ENCODE data around the gene EIF3D.

Gene EIF3D

GRCh38 chr22:36565686-36566085, 36.7 kb upstream of the EIF3D start:
- H3K4me1 ChIP-seq (ENCODE audit: control insufficient read depth in 5 of 5, insufficient read depth in 5 of 5, low read length in 5 of 5) = peaks cover 0 to 14% (median 0%) of the 10 kb centered on the region in 5 donors
- no peak overlapping the region for H3K27ac ChIP-seq (ENCODE audit: low read depth, low read length)
- H3K36me3 ChIP-seq (ENCODE audit: control insufficient read depth in 5 of 5, insufficient read depth in 5 of 5, low read length in 5 of 5) = no peaks in the 10 kb centered on the region
- H3K27me3 ChIP-seq (ENCODE audit: control insufficient read depth in 5 of 5, insufficient read depth in 4 of 5, low read length in 5 of 5) = peaks cover 14 to 30% (median 21%) of the 10 kb centered on the region in 5 donors
- H3K9me3 ChIP-seq (ENCODE audit: control insufficient read depth in 5 of 5, low read length in 5 of 5) = no peaks in the 10 kb centered on the region
- H3K4me3 ChIP-seq (ENCODE audit: low read depth in 1 of 5, low read length in 5 of 5) = no peak overlapping the region
- no peak overlapping the region for H3K9ac ChIP-seq (ENCODE audit: low read length in 5 of 5)

DNA sequence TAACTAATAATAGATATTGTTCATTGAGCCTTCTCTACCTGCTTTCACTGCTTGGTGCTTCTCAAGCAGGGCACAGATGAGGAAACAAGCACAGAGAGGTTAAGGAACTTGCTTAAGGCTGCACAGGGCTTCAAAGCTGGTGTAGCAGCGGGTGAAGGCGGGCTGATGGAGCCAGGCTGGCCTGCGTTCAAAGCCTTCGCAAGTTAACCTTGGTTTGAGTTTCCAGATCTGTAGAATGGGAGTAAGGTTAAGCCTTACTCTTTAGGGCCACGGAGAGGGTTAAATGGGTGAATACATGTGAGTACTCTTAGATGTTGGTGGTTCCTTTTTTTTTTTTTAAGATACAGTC, 36.2 kb upstream of the EIF3D start:
- H3K27me3 ChIP-seq (ENCODE audit: control insufficient read depth in 5 of 5, insufficient read depth in 4 of 5, low read length in 5 of 5) = peaks cover 14 to 30% (median 21%) of the 10 kb centered on the region in 5 donors
- no peak overlapping the region for H3K9ac ChIP-seq (ENCODE audit: low read length in 5 of 5)
- H3K36me3 ChIP-seq (ENCODE audit: control insufficient read depth in 5 of 5, insufficient read depth in 5 of 5, low read length in 5 of 5) = no peaks in the 10 kb centered on the region
- H3K27ac ChIP-seq (ENCODE audit: low read depth, low read length) = no peak overlapping the region
- peaks cover 0 to 13% (median 0%) of the 10 kb centered on the region in 5 donors for H3K4me1 ChIP-seq (ENCODE audit: control insufficient read depth in 5 of 5, insufficient read depth in 5 of 5, low read length in 5 of 5)
- H3K4me3 ChIP-seq (ENCODE audit: low read depth in 1 of 5, low read length in 5 of 5) = no peak overlapping the region
- no peaks in the 10 kb centered on the region for H3K9me3 ChIP-seq (ENCODE audit: control insufficient read depth in 5 of 5, low read length in 5 of 5)

GRCh38 chr22:36564422-36565158, 35.6 kb upstream of the EIF3D start:
- no peak overlapping the region for H3K4me3 ChIP-seq (ENCODE audit: low read depth in 1 of 5, low read length in 5 of 5)

GRCh38 chr22:36563898-36564297, 34.9 kb upstream of the EIF3D start:
- H3K27me3 ChIP-seq (ENCODE audit: control insufficient read depth in 5 of 5, insufficient read depth in 4 of 5, low read length in 5 of 5) = peaks cover 14 to 30% (median 21%) of the 10 kb centered on the region in 5 donors
- H3K9me3 ChIP-seq (ENCODE audit: control insufficient read depth in 5 of 5, low read length in 5 of 5) = no peaks in the 10 kb centered on the region

More at GRCh38 chr22:36564422-36565158, 35.6 kb upstream of the EIF3D start:
- no peaks in the 10 kb centered on the region for H3K36me3 ChIP-seq (ENCODE audit: control insufficient read depth in 5 of 5, insufficient read depth in 5 of 5, low read length in 5 of 5)
- no peak overlapping the region for H3K9ac ChIP-seq (ENCODE audit: low read length in 5 of 5)
- H3K27me3 ChIP-seq (ENCODE audit: control insufficient read depth in 5 of 5, insufficient read depth in 4 of 5, low read length in 5 of 5) = peaks cover 14 to 30% (median 21%) of the 10 kb centered on the region in 5 donors
- peaks cover 0 to 10% (median 0%) of the 10 kb centered on the region in 5 donors for H3K4me1 ChIP-seq (ENCODE audit: control insufficient read depth in 5 of 5, insufficient read depth in 5 of 5, low read length in 5 of 5)
- no peaks in the 10 kb centered on the region for H3K9me3 ChIP-seq (ENCODE audit: control insufficient read depth in 5 of 5, low read length in 5 of 5)
- no peak overlapping the region for H3K27ac ChIP-seq (ENCODE audit: low read depth, low read length)

DNA sequence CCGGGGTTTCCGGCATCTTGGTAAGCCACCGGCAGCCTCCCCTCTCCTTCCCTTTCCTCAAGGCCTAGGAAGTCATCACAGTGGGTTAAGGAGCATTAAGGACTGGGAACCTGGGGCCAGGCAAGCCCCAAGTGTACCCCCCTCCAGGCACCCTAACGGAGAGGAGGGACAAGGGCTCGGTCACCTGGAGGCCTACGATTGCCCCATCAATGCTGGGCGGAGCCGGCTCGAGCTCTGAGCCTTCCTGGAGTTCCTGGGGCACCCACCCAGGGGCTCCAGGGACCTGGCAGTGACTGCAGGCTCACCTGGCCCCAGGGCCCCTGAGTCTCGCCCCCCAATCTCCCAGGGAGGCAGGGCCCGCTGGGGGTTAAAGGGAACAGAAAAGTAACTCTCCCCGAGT, 34.5 kb upstream of the EIF3D start:
- Histone ChIP-seq H3K36me3 (ENCODE audit: control insufficient read depth in 5 of 5, insufficient read depth in 5 of 5, low read length in 5 of 5) (no peaks in the 10 kb centered on the region), H3K27ac (ENCODE audit: low read depth, low read length) (no peak overlapping the region), H3K27me3 (ENCODE audit: control insufficient read depth in 5 of 5, insufficient read depth in 4 of 5, low read length in 5 of 5) (peaks cover 14 to 30% (median 21%) of the 10 kb centered on the region in 5 donors), H3K9me3 (ENCODE audit: control insufficient read depth in 5 of 5, low read length in 5 of 5) (no peaks in the 10 kb centered on the region), H3K4me1 (ENCODE audit: control insufficient read depth in 5 of 5, insufficient read depth in 5 of 5, low read length in 5 of 5) (peaks cover 0 to 10% (median 0%) of the 10 kb centered on the region in 5 donors), H3K4me3 (ENCODE audit: low read depth in 1 of 5, low read length in 5 of 5) (no peak overlapping the region), H3K9ac (ENCODE audit: low read length in 5 of 5) (no peak overlapping the region)

More at GRCh38 chr22:36563898-36564297, 34.9 kb upstream of the EIF3D start:
- no peak overlapping the region for H3K9ac ChIP-seq (ENCODE audit: low read length in 5 of 5)
- H3K4me3 ChIP-seq (ENCODE audit: low read depth in 1 of 5, low read length in 5 of 5) = no peak overlapping the region
- peaks cover 0 to 10% (median 0%) of the 10 kb centered on the region in 5 donors for H3K4me1 ChIP-seq (ENCODE audit: control insufficient read depth in 5 of 5, insufficient read depth in 5 of 5, low read length in 5 of 5)
- no peaks in the 10 kb centered on the region for H3K36me3 ChIP-seq (ENCODE audit: control insufficient read depth in 5 of 5, insufficient read depth in 5 of 5, low read length in 5 of 5)
- no peak overlapping the region for H3K27ac ChIP-seq (ENCODE audit: low read depth, low read length)

- no peaks in the 10 kb centered on the region for H3K36me3 ChIP-seq (ENCODE audit: control insufficient read depth in 5 of 5, insufficient read depth in 5 of 5, low read length in 5 of 5)
- H3K9me3 ChIP-seq (ENCODE audit: control insufficient read depth in 5 of 5, low read length in 5 of 5) = no peaks in the 10 kb centered on the region
- no peak overlapping the region for H3K4me3 ChIP-seq (ENCODE audit: low read depth in 1 of 5, low read length in 5 of 5)
- no peak overlapping the region for H3K9ac ChIP-seq (ENCODE audit: low read length in 5 of 5)
- peaks cover 0 to 10% (median 0%) of the 10 kb centered on the region in 5 donors for H3K4me1 ChIP-seq (ENCODE audit: control insufficient read depth in 5 of 5, insufficient read depth in 5 of 5, low read length in 5 of 5)
- H3K27me3 ChIP-seq (ENCODE audit: control insufficient read depth in 5 of 5, insufficient read depth in 4 of 5, low read length in 5 of 5) = peaks cover 14 to 30% (median 21%) of the 10 kb centered on the region in 5 donors
- no peak overlapping the region for H3K27ac ChIP-seq (ENCODE audit: low read depth, low read length)
Observed at GRCh38 chr22:36563001-36563400, 34.0 kb upstream of the EIF3D start.

- no peaks in the 10 kb centered on the region for H3K9me3 ChIP-seq (ENCODE audit: control insufficient read depth in 5 of 5, low read length in 5 of 5)
- no peaks in the 10 kb centered on the region for H3K36me3 ChIP-seq (ENCODE audit: control insufficient read depth in 5 of 5, insufficient read depth in 5 of 5, low read length in 5 of 5)
- H3K27me3 ChIP-seq (ENCODE audit: control insufficient read depth in 5 of 5, insufficient read depth in 4 of 5, low read length in 5 of 5) = peaks cover 14 to 30% (median 22%) of the 10 kb centered on the region in 5 donors
- H3K9ac ChIP-seq (ENCODE audit: low read length in 5 of 5) = no peak overlapping the region
- no peak overlapping the region for H3K27ac ChIP-seq (ENCODE audit: low read depth, low read length)
- H3K4me1 ChIP-seq (ENCODE audit: control insufficient read depth in 5 of 5, insufficient read depth in 5 of 5, low read length in 5 of 5) = peaks cover 0 to 10% (median 0%) of the 10 kb centered on the region in 5 donors
- no peak overlapping the region for H3K4me3 ChIP-seq (ENCODE audit: low read depth in 1 of 5, low read length in 5 of 5)
Observed at GRCh38 chr22:36562261-36562835, 33.4 kb upstream of the EIF3D start.

GRCh38 chr22:36561291-36561811, 32.4 kb upstream of the EIF3D start:
- Histone ChIP-seq H3K4me3 (ENCODE audit: low read depth in 1 of 5, low read length in 5 of 5) (no peak overlapping the region), H3K36me3 (ENCODE audit: control insufficient read depth in 5 of 5, insufficient read depth in 5 of 5, low read length in 5 of 5) (no peaks in the 10 kb centered on the region)

GRCh38 chr22:36560001-36560400, 31.0 kb upstream of the EIF3D start:
- no peaks in the 10 kb centered on the region for H3K36me3 ChIP-seq (ENCODE audit: control insufficient read depth in 5 of 5, insufficient read depth in 5 of 5, low read length in 5 of 5)
- H3K9me3 ChIP-seq (ENCODE audit: control insufficient read depth in 5 of 5, low read length in 5 of 5) = no peaks in the 10 kb centered on the region
- peaks cover 0 to 10% (median 0%) of the 10 kb centered on the region in 5 donors for H3K4me1 ChIP-seq (ENCODE audit: control insufficient read depth in 5 of 5, insufficient read depth in 5 of 5, low read length in 5 of 5)
- H3K27me3 ChIP-seq (ENCODE audit: control insufficient read depth in 5 of 5, insufficient read depth in 4 of 5, low read length in 5 of 5) = peaks cover 9 to 28% (median 15%) of the 10 kb centered on the region in 5 donors
- no peak overlapping the region for H3K4me3 ChIP-seq (ENCODE audit: low read depth in 1 of 5, low read length in 5 of 5)
- H3K27ac ChIP-seq (ENCODE audit: low read depth, low read length) = no peak overlapping the region
- no peak overlapping the region for H3K9ac ChIP-seq (ENCODE audit: low read length in 5 of 5)

More at GRCh38 chr22:36561291-36561811, 32.4 kb upstream of the EIF3D start:
- no peaks in the 10 kb centered on the region for H3K9me3 ChIP-seq (ENCODE audit: control insufficient read depth in 5 of 5, low read length in 5 of 5)
- no peak overlapping the region for H3K9ac ChIP-seq (ENCODE audit: low read length in 5 of 5)
- peaks cover 14 to 33% (median 22%) of the 10 kb centered on the region in 5 donors for H3K27me3 ChIP-seq (ENCODE audit: control insufficient read depth in 5 of 5, insufficient read depth in 4 of 5, low read length in 5 of 5)
- no peak overlapping the region for H3K27ac ChIP-seq (ENCODE audit: low read depth, low read length)
- H3K4me1 ChIP-seq (ENCODE audit: control insufficient read depth in 5 of 5, insufficient read depth in 5 of 5, low read length in 5 of 5) = peaks cover 0 to 10% (median 0%) of the 10 kb centered on the region in 5 donors

DNA sequence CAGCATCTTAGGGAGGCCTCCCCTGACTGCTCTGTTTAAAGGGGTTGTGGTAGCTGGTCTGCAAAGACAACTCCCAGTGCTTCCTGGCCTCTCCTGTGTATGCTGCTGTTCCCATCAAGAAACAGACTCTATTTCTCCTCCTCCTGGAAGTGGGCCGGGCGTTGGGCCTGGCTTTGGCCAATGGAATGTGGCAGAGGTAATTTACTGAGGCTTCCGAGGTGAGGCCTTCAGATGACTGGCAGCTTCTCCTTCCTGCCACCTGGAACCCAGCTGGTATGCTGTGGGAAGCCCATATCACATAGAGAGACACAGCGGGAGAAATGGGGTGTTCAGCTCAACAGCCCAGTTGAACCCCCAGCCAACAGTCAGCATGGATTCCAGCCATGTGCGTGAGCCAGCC, 25.1 kb upstream of the EIF3D start:
- no peak overlapping the region for H3K4me3 ChIP-seq (ENCODE audit: low read depth in 1 of 5, low read length in 5 of 5)
- no peaks in the 10 kb centered on the region for H3K36me3 ChIP-seq (ENCODE audit: control insufficient read depth in 5 of 5, insufficient read depth in 5 of 5, low read length in 5 of 5)

More for the DNA sequence above, 25.1 kb upstream of the EIF3D start:
- H3K27ac ChIP-seq (ENCODE audit: low read depth, low read length) = no peak overlapping the region
- no peak overlapping the region for H3K9ac ChIP-seq (ENCODE audit: low read length in 5 of 5)
- no peaks in the 10 kb centered on the region for H3K9me3 ChIP-seq (ENCODE audit: control insufficient read depth in 5 of 5, low read length in 5 of 5)
- peaks cover 14 to 30% (median 27%) of the 10 kb centered on the region in 5 donors for H3K27me3 ChIP-seq (ENCODE audit: control insufficient read depth in 5 of 5, insufficient read depth in 4 of 5, low read length in 5 of 5)
- H3K4me1 ChIP-seq (ENCODE audit: control insufficient read depth in 5 of 5, insufficient read depth in 5 of 5, low read length in 5 of 5) = peaks cover 0 to 12% (median 3%) of the 10 kb centered on the region in 5 donors

Measured in subcutaneous abdominal adipose tissue (tissue), 5 donors.